CD4-positive, alpha-beta T cell treated with Interleukin-17A for 1 hour (primary cell): ENCODE results near the gene CAMK2D.
A peak's percentile ranks its signal among the peaks of the same experiment; 100 is the strongest.

Experiments used
- DNase-seq: peaks from one replicate; pipeline ENCODE4 v3.0.0-alpha.2; 2020

CAMK2D gene

GRCh38 chr4:113556382-113557134 lies 205.0 kb downstream of the CAMK2D start:
- DNase-seq, result no peak

GRCh38 chr4:113555868-113556267 lies 205.7 kb downstream of the CAMK2D start:
- DNase-seq, result no peak

- DNase-seq, result no peak
Observed at GRCh38 chr4:113553082-113553481, 208.5 kb downstream of the CAMK2D start.

DNA sequence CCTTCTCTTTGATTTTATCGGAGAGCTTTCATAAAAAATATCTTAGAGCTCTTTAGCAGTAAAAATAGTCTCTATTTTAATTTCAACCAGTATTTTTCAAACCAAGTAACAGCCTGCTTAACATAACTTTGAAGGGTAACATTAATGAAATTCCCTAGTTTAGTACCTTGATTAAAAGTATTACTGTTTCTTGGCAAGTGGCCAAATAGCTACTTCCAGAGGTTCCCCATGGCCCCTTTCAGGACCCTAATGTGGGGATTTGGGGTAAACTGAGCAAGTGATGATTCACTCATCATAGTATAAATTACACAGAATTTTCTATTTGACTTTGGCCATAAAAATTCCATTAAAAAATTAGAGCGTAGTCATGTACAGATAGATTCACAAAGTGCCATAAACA lies 211.0 kb downstream of the CAMK2D start:
- DNase-seq, result no peak

- no peak for DNase-seq
Observed at GRCh38 chr4:113548303-113548702, 213.2 kb downstream of the CAMK2D start.

DNA sequence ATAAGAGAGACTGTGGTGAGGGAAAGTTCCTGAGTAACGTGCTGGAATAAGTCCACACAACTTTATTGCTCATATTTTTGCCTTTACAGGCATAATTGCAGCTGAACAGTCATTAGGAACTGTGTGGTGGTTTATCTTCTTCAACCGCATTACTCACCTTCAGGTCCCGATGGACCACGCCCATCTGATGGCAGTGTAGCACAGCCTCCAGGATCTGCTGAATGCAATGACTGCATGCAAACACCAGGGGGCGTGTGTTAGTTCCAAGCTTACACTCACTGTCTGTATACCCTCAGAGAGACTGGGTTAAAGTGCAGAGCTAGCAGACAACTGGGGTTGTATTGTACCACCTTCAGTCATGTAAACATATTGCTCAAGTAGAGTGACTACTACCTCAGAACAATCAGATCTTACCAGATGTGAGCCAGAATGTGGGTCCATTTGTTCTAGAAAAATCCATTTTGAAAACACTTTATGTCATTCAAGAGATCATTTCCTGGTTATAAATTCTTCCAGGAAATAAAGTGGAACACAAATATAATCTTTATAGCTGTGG lies 214.0 kb downstream of the CAMK2D start:
- peak; percentile 93 for DNase-seq

GRCh38 chr4:113541933-113542332 lies 219.6 kb downstream of the CAMK2D start:
- DNase-seq, result no peak

DNA sequence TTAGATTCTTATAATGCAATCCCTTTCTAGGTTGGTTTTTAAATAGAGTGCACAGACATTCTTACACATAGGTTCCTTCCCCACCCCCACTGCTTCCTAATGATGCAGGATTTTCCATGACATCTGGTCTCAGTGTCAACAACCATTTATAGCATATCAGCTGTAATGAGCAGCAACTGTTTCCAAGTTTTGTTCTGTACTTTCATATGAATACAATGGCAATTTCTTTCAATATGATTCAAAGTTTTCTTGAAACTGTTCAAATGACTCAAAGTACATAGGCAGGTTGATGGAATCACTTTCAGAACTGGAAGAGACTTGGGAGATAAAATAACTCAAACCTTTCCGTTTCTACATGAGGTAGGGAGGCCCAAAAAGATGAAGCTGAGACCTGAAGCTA lies 220.7 kb downstream of the CAMK2D start:
- no peak for DNase-seq

DNA sequence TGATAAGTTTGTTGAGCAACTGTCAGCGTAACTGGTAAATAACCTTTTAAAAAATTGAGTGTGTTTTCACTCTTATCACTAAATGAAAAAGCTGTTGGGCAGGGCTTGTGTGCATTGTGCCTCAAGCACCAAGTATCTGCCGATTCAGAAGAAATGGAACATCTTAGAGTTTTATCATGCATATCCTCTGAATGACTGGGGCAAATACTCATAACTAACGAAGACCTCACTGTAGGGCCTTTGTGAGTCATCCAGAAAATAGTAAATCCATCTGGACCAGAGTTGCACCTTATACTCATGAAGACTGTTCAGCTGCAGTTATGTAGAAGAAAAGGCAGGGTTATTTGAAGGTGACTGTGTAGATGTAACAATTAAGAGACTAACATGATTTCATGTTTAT lies 222.1 kb downstream of the CAMK2D start:
- no peak for DNase-seq

DNA sequence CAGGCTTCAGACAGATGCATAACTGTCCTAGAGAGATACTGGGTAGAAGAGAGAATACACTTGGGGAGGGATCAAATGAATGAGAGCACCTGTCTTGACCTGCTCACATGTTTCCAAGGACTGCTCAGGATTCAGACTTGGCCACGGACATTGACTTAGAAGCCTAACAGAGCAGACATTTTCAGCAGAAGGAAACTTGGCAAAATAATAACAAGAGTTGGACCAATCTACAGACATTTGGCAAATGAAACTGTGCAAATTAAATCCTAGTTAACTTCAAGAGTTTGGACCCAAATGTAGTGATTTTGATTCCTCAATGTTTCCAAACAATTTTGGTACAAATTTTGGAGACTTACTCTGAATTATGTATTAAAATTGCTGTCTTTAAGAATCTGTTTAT lies 223.9 kb downstream of the CAMK2D start:
- DNase-seq, result no peak

- no peak for DNase-seq
Observed at GRCh38 chr4:113537203-113537602, 224.3 kb downstream of the CAMK2D start.

GRCh38 chr4:113534711-113535110 lies 226.8 kb downstream of the CAMK2D start:
- no peak for DNase-seq

DNA sequence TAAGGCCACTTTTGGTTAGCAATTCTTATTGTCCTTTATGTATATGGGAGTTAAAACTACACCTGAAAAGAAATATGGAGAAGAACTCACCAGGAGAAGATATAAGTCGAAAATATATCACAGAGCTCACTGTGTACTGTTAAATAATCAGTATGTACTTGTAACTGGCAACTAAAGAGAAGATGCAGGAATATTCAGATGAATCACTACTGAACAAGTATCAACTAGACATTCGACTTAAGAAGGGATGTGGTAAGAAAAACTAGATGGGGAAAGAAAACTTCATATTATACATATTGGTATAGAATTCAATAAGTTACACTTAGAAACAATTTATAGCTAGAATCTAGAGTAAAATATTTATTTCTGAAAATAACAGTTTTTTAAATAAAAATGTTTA lies 230.0 kb downstream of the CAMK2D start:
- no peak for DNase-seq

DNA sequence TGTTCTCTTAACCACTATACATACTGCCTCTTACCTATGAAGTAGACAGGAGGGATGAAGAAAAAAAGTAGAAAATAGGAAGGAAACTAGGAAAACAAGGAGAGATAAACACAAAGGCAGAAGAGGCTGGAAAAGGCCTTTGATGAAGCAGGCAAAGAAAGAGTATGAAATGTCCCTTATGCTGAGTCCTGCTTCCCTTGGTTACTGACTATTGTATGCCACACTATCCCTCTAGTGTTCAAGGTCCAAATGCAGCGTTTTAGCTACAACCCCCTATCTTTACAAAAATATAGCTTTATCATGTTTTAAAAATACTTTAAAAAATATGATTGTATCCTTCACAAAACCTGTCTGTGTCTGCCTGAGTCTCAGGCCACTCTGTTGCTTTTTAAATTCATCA lies 233.1 kb downstream of the CAMK2D start:
- no peak for DNase-seq

GRCh38 chr4:113525521-113525920 lies 236.0 kb downstream of the CAMK2D start:
- no peak for DNase-seq

GRCh38 chr4:113524505-113525186 lies 236.9 kb downstream of the CAMK2D start:
- no peak for DNase-seq

DNA sequence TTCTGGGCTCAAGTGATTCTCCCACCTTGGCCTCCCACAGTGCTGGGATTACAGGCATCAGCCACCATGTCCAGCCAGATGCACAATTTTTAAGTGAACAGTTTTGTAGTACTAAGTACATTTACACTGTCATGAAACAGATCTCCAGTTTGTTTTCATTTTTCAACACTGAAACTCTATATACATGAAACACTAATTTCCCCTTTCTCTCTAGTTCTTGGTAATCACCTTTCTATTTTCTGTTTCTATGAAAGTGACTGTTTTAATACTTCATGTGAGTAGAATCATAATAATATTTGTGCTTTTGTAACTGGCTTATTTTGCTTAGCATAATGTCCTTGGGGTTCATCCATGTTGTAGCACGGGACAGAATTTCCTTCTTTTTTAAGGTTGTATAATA lies 237.4 kb downstream of the CAMK2D start:
- no peak for DNase-seq

- DNase-seq, result no peak
Observed at GRCh38 chr4:113522433-113522832, 239.1 kb downstream of the CAMK2D start.

DNA sequence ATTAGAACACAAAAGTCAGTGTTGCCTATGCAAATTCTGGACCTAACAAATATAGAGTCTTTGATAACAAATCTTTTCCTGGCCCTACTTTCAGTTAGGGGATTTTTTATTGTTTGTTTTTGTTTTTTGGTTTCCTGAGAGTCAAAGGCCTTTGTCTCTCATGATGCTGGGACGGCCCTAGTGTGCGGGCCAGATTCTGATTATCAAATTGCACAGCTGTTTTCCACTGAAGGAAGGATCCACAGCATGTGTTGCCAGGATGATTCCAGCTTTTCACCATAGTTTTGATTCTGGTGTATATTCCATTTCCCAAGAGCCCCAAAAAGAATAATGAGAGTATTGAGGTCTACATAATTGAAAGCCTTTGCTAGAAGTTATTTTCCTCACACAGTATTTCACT lies 248.2 kb downstream of the CAMK2D start:
- DNase-seq, result no peak

DNA sequence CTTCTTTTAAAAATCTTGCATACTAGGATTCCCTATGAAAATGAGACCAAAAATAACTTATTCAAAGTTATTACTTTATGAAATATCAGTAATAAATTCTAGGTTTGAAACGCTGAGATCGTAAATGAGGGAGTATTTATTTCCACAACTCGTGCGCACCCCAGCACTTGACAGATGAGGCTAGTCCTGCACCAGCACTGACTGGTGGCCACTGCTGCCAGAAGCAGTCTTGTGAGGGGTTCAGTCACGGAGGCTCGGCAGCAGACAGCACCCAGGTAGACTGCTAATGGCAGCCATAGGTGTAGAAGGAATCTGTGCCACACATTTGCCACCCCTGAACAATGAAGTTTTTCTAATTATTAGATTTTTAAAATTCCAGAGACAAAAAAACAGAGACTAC lies 248.7 kb downstream of the CAMK2D start:
- no peak for DNase-seq

DNA sequence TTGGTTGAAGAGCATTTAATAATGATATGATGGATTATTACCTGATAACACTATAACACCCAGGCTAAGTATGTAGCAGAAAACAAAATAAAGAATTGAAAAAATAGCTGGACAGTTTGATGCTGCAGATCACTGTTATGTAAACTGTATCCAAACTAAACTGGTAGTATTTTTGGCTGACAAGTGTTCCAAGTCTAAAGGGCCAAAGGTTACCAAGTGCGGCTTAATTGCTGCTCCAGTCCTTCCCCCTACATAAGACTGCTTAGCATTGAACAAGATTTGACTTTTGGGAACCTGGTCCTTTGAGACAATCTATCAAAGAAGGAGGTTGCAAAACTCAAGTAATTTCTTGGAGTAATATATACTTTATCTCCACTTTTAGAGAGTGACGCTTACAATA lies 249.6 kb downstream of the CAMK2D start:
- no peak for DNase-seq

GRCh38 chr4:113509851-113510250 lies 251.7 kb downstream of the CAMK2D start:
- no peak for DNase-seq

DNA sequence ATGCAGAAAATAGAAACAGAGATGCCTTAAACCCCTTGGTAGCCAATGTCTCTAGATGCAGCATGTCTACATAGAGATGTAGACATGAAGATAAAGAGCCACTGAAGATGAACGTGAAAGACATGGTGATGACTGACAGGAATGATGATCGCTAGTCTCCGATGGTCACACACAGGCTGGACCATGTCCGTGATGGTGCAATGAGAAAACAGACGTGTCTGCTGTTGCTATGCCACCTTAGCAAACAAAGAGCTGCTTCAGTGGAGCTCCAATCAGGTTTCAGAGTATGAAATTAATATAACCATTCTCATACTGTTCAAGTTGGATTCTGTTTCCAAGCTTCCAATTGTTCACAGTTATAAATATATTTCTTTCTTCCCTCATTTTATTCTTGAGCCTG lies 256.5 kb downstream of the CAMK2D start:
- DNase-seq, result no peak

DNA sequence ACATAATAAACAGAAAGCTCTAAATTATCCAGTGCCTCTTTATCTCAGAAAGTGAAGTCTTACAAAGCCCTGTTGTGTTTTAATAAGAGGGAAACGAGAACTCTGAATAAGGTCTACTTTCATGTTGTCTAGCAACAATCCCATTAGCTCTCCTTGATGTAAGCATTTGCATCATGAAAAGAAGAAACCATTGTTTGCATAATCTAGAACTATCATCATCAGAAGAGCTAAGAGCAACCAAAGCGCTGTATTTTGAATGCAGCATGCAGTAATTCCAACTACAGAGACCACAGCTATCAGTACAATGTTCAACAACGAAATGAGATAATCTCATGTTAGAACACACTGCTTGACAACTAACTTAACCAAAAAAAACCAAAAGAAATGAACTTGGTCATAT lies 257.1 kb downstream of the CAMK2D start:
- DNase-seq, result no peak

- no peak for DNase-seq
Observed at GRCh38 chr4:113503691-113504090, 257.8 kb downstream of the CAMK2D start.
